GM12892 (cell line): ENCODE results near the gene VPS4B. TPM values are rescaled to one million over a fixed set of nuclear protein-coding genes. Genes with fewer than 3 reads are reported as not detected.
A peak's percentile ranks its signal among the peaks of the same experiment; 100 is the strongest.
"Not testable (repeated sequence)": the region's sequence is repeated elsewhere in the genome, so short reads cannot be mapped to it uniquely, and the experiment has no call there.

ENCODE experiments used
- DNase-seq: peaks from one replicate; pipeline ENCODE4 v3.0.0; 2011; ENCODE audit not compliant: insufficient read length
- FAIRE-seq: peaks from 2 replicates; lab custom pipeline; 2011; peaks lifted over from hg19 to GRCh38; lab: Jason Lieb, UNC
- POLR2A ChIP-seq: IDR thresholded peaks from 2 replicates; pipeline ENCODE4 v1.6.1; 2011; ENCODE audit warnings: low read depth, low read length, control low read depth
- POLR2AphosphoS5 ChIP-seq: IDR thresholded peaks from 2 replicates; pipeline ENCODE4 v1.6.1; 2011; ENCODE audit warnings: low read depth, low read length, control low read depth
- TAF1 ChIP-seq: IDR thresholded peaks from 2 replicates; pipeline ENCODE4 v1.6.1; 2011; ENCODE audit warnings: low read depth, mild to moderate bottlenecking, control low read depth, low read length, borderline replicate concordance
- polyA plus RNA-seq: library from polyadenylated mRNA; unstranded; fragments of >200 nt; gene quantifications from one replicate; pipeline ENCODE4 v1.2.1, GENCODE V29; 2012; ENCODE audit warnings: missing spikeins, inconsistent platforms; ENCODE audit not compliant: missing spikeins

The VPS4B gene
- 25.5 TPM for polyA plus RNA-seq

DNA sequence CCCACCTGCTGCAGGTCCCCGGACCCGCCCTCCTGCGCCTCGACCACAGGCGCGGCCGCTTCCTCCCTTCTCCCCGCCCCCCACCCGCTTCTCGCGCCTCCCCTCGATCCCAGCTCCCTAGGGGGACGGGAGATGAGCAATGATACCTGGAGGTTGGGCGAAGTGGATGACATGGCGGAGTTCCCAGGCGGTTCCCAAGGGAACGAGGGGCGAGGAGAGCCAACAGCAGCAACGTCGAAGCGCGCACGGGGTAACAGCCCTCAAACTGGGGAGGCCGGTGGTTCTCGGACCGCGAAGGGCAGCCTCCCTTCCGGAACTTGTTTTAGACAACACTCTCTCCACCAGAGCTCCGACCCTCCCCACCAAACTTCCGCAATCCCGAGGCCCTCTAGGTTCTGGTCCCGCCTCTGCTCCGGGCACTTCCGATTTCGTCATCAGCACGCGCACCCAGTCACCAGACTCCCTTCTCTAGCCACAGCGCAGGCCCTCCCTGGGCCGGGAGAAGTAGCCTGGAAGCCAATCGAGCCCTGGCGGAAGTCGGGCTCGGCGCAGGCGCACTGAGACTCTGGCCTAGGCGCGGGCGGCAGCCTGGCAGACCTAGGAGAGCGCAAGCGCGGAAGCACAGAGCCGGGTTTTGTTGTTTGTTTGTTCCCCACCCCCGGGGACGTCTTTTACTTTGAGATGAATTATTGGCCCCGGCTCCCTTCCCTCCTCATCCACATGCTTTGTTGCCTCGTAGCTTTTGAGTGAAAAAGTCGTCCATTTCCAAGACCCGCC is at the start of gene VPS4B:
TSS of gene VPS4B (minus strand) at position 390 of the 777 bp plus-strand sequence. CDS start at position 173, 217 bp downstream.
- FAIRE-seq (peak; percentile 99), DNase-seq (peak; percentile 86)
- TF ChIP-seq POLR2AphosphoS5 (peak; percentile 80), TAF1 (peak; percentile 31; the same call in 1 of the 2 replicates), POLR2A (peak; percentile 88)

DNA sequence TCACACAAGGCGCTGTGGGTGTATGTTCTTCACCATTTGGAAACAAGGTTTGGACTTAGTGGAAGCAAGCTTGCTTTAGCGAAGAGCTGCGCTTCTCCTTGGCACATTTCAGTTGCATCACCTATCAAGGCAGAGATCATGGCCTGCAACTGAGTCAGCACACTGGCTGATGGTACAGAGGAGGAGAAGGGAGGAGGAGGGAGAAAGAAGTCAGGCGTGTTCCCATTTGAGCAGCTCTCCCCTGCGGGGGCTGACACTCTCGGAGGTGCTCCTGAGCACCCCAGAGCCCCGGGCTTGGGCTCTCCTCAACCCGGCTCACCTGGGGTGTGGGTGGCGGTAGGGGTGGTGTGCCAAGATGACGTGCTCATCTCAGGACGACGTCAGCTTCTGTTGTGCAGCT is 48.5 kb upstream of the VPS4B start:
- no peak for FAIRE-seq
- no peak for TF ChIP-seq TAF1
- TF ChIP-seq POLR2A = no peak
- TF ChIP-seq POLR2AphosphoS5 = no peak
- no peak for DNase-seq

DNA sequence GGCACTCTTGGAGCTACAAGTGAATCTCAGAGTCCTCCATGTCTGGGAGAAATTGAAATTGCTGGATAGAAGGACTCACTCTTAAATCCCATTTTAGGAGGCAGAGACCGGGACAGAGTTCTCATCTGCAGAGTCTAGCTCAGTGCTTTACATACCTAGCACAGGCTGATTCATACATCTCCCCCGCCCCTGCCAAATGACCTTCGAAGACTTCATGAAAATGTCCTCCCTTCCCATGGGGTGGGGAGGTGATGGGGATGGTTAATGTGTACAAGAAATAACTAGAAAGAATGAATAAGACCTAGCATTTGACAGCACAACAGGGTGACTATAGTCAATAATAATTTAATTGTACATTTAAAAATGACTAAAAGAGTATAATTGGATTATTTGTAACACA is 46.3 kb upstream of the VPS4B start:
- FAIRE-seq (no peak), DNase-seq (no peak)
- no peak for TF ChIP-seq POLR2A
- no peak for TF ChIP-seq TAF1

DNA sequence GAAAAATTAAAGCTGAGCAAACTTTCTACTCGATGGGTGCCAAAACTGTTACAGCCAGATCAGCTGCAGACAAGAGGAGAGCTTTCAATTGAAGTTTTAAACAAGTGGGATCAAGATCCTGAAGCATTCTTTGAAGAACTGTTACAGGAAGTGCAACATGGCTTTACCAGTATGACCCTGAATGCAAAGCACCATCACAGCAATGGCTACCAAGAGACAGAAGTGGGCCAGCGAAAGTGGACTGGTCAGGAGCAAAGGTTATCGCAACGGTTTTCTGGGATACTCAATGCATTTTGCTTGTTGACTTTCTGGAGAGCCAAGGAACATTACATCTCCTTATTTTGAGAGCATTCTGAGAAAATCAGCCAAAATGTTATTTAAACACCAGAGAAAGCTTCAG is 45.4 kb upstream of the VPS4B start:
- FAIRE-seq = no peak
- no peak for TF ChIP-seq POLR2AphosphoS5
- TF ChIP-seq TAF1 = no peak
- TF ChIP-seq POLR2A = no peak
- no peak for DNase-seq

DNA sequence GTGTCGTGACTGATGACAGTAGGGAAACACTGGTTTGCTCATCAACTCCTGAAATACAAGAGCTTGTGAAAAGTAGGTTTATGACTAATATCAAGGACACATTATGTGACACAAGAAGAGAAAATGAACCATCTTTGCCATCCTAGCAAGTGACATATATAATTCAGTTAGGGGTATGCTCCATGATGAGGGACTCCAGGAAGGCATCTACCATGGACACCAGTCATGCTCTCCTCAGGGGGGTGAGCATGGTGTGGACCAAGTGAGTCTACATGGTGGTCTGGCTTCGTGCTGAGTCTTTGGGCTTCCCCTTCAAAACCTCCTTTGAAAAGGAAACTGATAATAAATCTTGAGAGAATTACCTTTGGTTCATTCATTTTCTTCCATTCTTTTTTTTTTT is 42.8 kb upstream of the VPS4B start:
- FAIRE-seq (no peak), DNase-seq (no peak)
- TF ChIP-seq POLR2A (no peak), POLR2AphosphoS5 (no peak), TAF1 (no peak)

DNA sequence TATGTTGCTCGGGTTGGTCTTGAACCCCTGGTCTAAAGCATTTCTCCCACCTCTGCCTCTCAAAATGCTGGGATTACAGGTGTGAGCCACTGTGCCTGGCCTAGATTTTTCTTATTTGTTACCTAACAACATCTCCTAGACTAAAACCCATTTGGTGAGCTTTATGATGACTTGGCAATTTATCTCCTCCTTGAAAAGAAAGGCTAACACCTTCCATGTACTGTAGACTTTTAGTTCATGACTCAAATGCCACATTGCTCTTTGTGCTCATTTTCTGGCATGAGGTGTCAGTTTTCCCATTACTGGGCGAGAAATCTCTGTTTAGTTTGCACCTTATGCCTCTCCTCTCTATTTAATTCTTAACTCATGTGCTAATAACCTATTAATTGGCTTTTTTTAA is 42.2 kb upstream of the VPS4B start:
- no peak for FAIRE-seq
- TF ChIP-seq POLR2AphosphoS5 (no peak), TAF1 (no peak), POLR2A (no peak)
- no peak for DNase-seq

DNA sequence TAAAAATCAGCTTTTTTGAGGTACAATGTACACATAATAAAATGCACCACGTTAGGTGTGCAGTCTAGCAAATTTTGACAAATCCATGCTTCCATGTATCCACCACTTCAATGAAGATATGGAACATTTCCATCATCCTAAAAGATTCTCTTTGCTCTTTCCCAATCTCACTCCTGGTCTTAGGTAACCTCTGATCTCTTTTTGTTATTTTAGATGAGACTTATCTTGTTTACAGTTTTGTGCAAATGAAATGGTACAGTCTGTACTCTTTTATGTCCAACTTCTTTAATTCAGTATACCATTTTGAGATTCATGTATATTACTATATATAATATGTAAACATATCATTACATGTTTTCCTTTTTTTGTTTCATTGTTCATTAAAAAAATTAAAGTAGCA is 38.1 kb upstream of the VPS4B start:
- FAIRE-seq = no peak
- TF ChIP-seq POLR2A (no peak), TAF1 (no peak), POLR2AphosphoS5 (no peak)
- no peak for DNase-seq

DNA sequence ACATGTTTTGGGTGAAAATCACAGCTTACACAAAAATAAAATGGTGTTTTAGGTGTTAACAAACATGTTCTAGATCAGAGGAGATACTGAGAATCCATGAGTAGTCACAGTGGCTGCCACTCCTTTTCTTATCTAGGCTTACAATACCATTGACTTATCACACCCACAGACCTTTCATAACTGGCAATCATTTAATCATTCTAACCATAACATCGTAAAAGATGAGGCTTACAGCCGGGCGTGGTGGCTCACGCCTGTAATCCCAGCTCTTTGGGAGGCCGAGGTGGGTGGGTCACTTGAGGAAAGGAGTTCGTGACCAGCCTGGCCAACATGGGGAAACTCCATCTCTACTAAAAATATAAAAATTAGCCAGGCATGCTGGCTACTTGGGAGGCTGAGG is 35.7 kb upstream of the VPS4B start:
- FAIRE-seq (no peak), DNase-seq (no peak)
- TF ChIP-seq TAF1 (no peak), POLR2AphosphoS5 (no peak), POLR2A (no peak)

DNA sequence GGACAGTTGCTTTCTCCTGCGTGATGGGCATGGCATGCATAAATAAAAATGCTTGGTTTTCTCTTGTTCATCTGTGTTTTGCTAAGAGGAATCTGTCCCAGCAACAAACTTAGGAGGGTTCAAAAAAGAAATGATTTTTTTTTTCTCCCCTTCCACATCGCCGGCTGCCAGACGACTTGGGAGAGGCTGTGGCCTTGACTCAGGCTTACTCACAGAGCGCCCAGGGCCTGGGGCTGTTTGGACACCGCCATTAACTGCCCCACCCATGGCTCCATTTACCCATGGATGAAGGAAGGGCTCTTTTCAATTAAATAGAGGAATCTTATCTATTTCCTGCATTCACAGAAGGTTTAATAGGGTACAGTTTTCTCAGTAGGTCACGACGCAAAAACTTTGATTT is 32.2 kb upstream of the VPS4B start:
- no peak for TF ChIP-seq POLR2A
- TF ChIP-seq TAF1 = no peak
- TF ChIP-seq POLR2AphosphoS5 = no peak
- no peak for FAIRE-seq

DNA sequence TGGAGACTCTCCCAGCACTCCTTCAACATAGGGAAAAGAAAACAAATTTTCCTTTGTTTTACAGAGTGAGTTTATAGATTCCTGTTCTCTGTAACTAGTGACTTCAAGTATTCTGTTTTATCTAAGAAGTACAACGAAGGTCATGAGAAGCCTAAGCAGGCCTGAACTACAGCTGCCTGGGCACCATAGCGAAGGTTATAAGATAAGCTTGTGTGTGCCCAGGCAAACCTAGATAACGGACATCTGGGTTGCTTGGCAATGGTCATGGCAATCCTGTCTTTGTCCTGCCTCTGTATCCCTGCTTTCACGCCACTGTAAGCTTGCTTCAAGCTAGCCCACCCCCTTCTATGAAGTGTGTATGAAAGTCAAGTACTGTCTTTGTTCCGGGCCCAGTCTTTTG is 30.5 kb upstream of the VPS4B start:
- not testable (repeated sequence) for DNase-seq, FAIRE-seq

More for the DNA sequence above, 32.2 kb upstream of the VPS4B start:
- no peak for DNase-seq

DNA sequence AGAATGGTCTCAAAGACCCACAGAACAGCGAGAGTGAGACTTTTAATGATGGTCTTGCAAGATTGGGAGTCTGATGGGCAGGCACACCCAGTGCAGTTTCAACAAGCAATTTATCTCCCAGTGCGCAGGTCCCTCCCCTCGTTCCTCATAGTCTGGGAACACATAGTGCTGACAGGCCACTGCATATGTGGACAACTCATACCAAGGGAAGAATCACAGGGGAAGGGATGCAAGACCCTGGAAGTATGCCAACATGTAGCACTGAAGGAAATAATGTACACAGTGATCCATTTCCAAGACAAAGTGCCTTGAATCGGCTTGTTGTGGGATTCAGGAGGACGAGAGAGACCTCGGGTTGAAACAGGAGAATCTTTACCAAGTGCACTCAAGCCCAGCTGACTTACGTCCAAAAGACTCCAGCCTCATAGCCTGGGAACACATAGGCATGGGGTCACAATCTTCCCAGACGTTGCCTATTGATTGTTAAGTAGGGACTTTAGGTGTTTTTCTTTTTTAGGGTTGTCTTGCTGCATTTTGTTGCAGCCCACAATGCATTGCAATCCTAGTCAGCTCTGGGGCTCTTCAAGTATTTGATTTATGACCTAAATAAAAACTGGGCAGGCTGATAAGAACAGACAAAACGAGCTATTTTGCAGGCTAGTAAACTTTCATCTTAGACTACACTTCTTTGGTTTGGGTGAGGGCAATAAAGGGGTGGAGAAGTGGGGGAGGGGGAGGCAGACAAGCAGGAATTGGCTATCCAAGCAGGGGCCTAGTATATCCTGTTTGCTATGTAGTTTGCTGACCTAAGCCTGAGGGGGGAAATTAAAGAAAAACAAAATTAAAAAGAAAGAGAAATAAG is 29.8 kb upstream of the VPS4B start:
- DNase-seq (no peak), FAIRE-seq (no peak)
- TF ChIP-seq TAF1 (no peak), POLR2AphosphoS5 (no peak), POLR2A (no peak)

DNA sequence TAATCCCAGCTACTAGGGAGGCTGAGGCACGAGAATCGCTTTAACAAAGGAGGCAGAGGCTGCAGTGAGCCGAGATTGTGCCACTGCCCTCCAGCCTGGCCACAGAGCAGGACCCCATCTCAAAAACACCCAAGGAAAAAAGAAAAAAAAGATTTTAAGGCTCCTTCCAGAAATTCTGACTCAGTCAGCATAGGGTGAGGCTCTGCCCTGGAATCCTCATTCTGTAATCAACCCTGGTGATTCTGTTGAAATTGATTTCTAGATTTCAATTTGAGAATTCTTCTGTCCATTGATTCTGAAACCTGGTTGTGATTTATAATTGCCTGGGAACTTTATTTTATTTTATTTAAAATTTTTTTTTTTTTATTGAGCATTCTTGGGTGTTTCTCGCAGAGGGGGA is 27.1 kb upstream of the VPS4B start:
- TF ChIP-seq TAF1 = no peak
- TF ChIP-seq POLR2A = no peak
- no peak for TF ChIP-seq POLR2AphosphoS5
- no peak for DNase-seq
- FAIRE-seq = no peak
